ENCODE results near the gene TNFSF13. TPM values are rescaled to one million over a fixed set of nuclear protein-coding genes. Genes with fewer than 3 reads are reported as not detected.

The TNFSF13 gene
- total and polyA plus RNA-seq, 2 of the 8 experiments (the other 6 are each of a cell fraction or from before 2014, with no cell fraction given), result 2.1 to 2.6 TPM

DNA sequence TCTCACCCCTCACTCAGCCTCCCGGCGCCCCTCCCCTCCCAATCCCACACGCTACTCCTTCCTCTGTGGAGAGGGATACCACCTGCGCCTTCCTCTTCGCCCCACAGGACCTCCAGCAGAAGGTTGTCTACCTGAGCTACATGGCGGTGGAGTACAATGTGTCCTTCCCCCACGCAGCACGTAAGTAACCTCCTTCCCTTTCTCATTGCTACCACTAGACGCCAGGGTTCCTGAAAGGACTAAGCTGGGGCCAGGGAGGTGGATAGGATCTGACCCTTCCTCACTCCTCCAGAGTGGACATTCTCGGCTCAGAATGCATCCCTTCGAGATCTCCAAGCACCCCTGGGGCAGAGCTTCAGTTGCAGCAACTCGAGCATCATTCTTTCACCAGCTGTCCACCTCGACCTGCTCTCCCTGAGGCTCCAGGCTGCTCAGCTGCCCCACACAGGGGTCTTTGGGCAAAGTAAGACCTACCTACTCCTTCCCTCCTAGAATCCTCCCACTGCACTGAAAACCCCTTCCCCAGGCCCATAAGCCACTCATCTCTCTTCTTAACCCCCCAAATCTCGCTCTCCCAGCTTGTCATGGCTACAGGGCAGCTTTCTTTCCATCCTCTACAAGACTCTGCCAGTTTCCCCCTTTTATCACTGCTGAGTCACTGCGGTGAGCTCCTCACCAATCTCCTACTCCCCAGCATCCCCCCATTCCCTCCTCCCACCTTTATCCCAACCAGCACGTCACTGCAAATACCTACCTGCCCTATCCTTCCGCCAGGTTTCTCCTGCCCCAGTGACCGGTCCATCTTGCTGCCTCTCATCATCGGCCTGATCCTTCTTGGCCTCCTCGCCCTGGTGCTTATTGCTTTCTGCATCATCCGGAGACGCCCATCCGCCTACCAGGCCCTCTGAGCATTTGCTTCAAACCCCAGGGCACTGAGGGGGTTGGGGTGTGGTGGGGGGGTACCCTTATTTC is 22.3 kb downstream of the TNFSF13 start:
- Histone ChIP-seq H3K4me2 (ENCODE audit: insufficient read depth in 1 of 2, low read depth in 2 of 2, low read length in 2 of 2) (no peak overlapping the region), H4K20me1 (replicated peaks in 1 of 2; ENCODE audit: control insufficient read depth in 1 of 2, insufficient read depth in 2 of 2, low read length in 2 of 2) (peaks cover 10 to 11% of the 10 kb centered on the region in 2 experiments), H4K8ac (ENCODE audit: extremely low read depth, insufficient read depth, low read length) (no peak overlapping the region; the same call in 1 of the 2 replicates), H2BK12ac (ENCODE audit: low read depth, low read length) (peak overlapping the region; percentile 17; the same call in 1 of the 2 replicates), H2BK15ac (ENCODE audit: low read length) (no peak overlapping the region), H3K56ac (replicated peaks; ENCODE audit: insufficient read length, low read depth, low read length) (no peak overlapping the region), H3K23ac (ENCODE audit: insufficient read length) (no peak overlapping the region), H3K4me3 (ENCODE audit: extremely low read depth in 1 of 4, insufficient read depth in 2 of 4, low read depth in 3 of 4, low read length in 4 of 4) (no peak overlapping the region), H4K5ac (ENCODE audit: insufficient read length, low read depth, low read length) (no peak overlapping the region), H3K79me2 (ENCODE audit: control insufficient read depth in 1 of 2, insufficient read depth in 2 of 2, low read length in 2 of 2) (peaks cover 0 to 6% of the 10 kb centered on the region in 2 experiments; a peak in 1 of 4 replicates), H3K36me3 (ENCODE audit: control insufficient read depth in 2 of 4, insufficient read depth in 4 of 4, low read length in 3 of 4) (peaks cover 22 to 32% (median 27%) of the 10 kb centered on the region in 4 experiments), H2BK5ac (ENCODE audit: low read depth, low read length) (0 out of 2 replicates have a peak overlapping the region, but pooled peaks have one; percentile 44), H3K79me1 (ENCODE audit: low read depth, low read length) (peaks cover 4% of the 10 kb centered on the region; the same call in 1 of the 2 replicates), H3K9me3 (ENCODE audit: insufficient read depth in 2 of 2, low read depth in 1 of 2, low read length in 1 of 2) (no peaks in the 10 kb centered on the region), H2AFZ (ENCODE audit: low read length) (no peak overlapping the region), H3K23me2 (ENCODE audit: low read depth, low read length) (peaks cover 11% of the 10 kb centered on the region; the same call in 1 of the 2 replicates), H2BK120ac (replicated peaks; ENCODE audit: low read depth, low read length) (no peak overlapping the region), H3K18ac (ENCODE audit: extremely low read depth, low read length) (no peak overlapping the region), H3K9ac (replicated peaks in 1 of 4; ENCODE audit: extremely low read depth in 1 of 4, low read depth in 3 of 4, low read length in 3 of 4) (no peak overlapping the region), H2AK5ac (ENCODE audit: low read depth, low read length) (peak overlapping the region; percentile 88; the same call in 1 of the 2 replicates), H3K14ac (ENCODE audit: insufficient read length) (no peak overlapping the region), H3K27me3 (replicated peaks in 1 of 4; ENCODE audit: control insufficient read depth in 3 of 4, extremely low read depth in 1 of 4, insufficient read depth in 3 of 4, low read length in 3 of 4) (no peaks in the 10 kb centered on the region), H2BK20ac (ENCODE audit: low read length) (no peak overlapping the region), H3K27ac (ENCODE audit: low read depth, low read length) (no peak overlapping the region), H3K4me1 (replicated peaks in 1 of 4; ENCODE audit: control insufficient read depth in 3 of 4, insufficient read depth in 4 of 4, low read length in 3 of 4) (peaks cover 0 to 16% (median 5%) of the 10 kb centered on the region in 4 experiments; a peak in 5 of 7 replicates), H4K91ac (replicated peaks; ENCODE audit: insufficient read length, low read length) (peak overlapping the region; percentile 20), H3K4ac (replicated peaks; ENCODE audit: insufficient read length, low read depth, low read length) (no peak overlapping the region)
- no peak for FAIRE-seq
- WGBS, 2 experiments (ENCODE audit: extremely low coverage in 1 of 2, insufficient coverage in 1 of 2, insufficient read length in 1 of 2, insufficient replicate concordance in 2 of 2, low coverage in 1 of 2, low lambda C conversion rate in 2 of 2, missing lambda C conversion rate in 1 of 2), result 91% methylated on average over 23 of the region's 23 CpGs; no CpG with 5 or more reads in 1 of the 2 experiments
- TF ChIP-seq SIX5 (IDR thresholded peaks at IDR 0.05; ENCODE audit: low read depth, low read length), result no peak
- TF ChIP-seq POLR2A (IDR thresholded peaks at IDR 0.05; ENCODE audit: control extremely low read depth in 1 of 2, low read depth in 2 of 2, low read length in 2 of 2), result 0 out of 3 replicates have a peak, but pooled peaks of 1 of the 2 experiments have one; percentile 10
- TF ChIP-seq CBX8 (IDR thresholded peaks at IDR 0.05; ENCODE audit: borderline replicate concordance, low read depth, low read length), result no peak
- TF ChIP-seq KDM1A (IDR thresholded peaks at IDR 0.05; ENCODE audit: borderline replicate concordance, low read length), result no peak
- CTCF ChIA-PET (ENCODE audit: partially characterized antibody), result interaction anchor here (1.2 to 3.0 kb wide), 5 partner anchors 9 to 107 kb away, joined by 6 to 17 read pairs (median 11); partner anchors contain the start of genes SOX15, TP53 and WRAP53
- POLR2A ChIA-PET (ENCODE audit: partially characterized antibody), result interaction anchor here (0.6 to 37.5 kb wide), 16 partner anchors 1 to 252 kb away, joined by 3 to 1144 read pairs (median 4); partner anchors contain the start of genes ATP1B2, CD68, FXR2 and MPDU1
- DNase-seq (ENCODE audit: low read depth in 1 of 2, low spot score in 2 of 2), result peak in 1 of 2 experiments; percentile 48

Data from H1 (cell line).